Measurements from ENCODE around the gene FAF1.
A peak's percentile ranks its signal among the peaks of the same experiment; 100 is the strongest.
"Not testable (repeated sequence)": the region's sequence is repeated elsewhere in the genome, so short reads cannot be mapped to it uniquely, and the experiment has no call there.

FAF1 gene

DNA sequence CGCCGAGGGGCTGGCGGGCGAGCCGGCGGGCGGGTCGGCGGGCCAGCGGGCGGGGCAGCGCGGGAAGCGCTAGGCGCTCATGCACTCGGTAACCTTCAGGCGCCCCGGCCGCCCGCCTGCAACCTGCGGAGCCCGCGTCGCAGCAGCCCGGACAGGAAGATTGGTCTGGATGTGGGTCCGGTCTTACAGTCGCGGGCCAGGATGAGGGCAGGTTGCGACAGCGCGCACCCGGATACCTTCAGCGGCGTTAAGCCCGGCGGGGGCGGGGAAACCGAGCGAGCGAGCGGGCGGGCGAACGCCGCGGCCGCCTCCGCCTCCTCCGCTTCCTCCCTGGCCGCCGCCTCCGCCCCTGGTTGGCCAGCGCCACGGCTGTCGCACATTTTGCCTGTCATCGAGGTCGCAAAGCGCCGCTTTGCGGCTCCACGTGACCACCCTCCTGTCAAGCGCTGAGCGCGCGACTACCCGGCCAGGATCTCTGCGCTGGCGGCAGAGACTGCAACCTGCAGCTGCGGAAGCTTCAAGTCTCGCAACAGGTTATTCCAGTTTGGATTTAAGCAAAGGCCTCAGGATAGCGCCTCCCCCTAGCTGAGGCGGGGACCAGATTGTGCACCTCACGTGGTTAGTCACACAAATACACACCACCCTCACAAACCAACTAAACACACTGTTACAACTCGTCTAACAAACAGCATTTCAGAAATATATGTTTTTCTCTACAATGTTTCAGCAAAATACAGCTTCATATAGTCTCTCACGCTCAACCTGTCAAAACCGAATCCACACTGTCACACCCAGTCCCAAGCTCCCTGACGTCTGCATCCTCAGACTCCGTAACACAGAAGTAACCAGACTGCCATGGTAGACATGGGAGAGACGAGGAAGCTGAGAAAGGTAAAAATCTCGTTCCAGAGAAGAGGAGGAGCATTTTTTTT lies at the start of gene FAF1:
Gene FAF1 (minus strand): TSS at position 355 of the 932 bp plus-strand sequence. CDS start 456 bp downstream, outside the sequence.
- DNase-seq (ENCODE audit: low read depth) = peak; percentile 95

DNA sequence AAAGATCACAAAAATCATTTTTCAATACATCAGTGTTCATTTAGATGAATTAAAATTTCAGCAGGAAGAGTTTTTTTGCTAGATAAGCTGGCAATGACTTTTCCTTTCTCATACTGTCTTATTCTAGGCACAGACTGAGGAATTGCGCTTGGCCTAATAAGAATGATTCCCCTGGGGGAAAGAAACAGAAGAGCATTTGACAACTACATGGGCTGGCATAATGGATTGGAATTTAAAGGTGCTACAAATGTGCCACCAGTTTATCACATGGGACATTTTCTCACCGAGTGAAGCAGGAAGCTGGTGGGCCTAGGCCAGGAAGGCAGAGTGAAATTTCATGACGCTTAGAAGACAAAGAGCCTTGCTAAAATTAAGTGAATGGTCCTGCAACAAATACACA lies 49.3 kb upstream of the FAF1 start:
- no peak for DNase-seq (ENCODE audit: low read depth)

DNA sequence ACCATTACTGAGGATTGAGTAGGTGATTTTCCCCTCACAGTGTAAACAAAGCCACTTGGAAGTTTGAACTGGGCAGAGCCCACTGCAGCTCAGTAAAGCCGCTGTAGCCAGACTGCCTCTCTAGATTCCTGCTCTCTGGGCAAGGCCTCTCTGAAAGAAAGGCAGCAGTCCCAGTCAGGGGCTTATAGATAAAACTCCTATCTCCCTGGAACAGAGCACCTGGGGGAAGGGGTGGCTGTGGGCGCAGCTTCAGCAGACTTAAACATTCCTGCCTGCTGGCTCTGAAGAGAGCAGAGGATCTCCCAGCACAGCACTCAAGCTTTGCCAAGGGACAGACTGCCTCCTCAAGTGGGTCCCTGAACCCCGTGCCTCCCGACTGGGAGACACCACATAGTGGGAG lies 45.5 kb upstream of the FAF1 start:
- not testable (repeated sequence) for DNase-seq (ENCODE audit: low read depth)

DNA sequence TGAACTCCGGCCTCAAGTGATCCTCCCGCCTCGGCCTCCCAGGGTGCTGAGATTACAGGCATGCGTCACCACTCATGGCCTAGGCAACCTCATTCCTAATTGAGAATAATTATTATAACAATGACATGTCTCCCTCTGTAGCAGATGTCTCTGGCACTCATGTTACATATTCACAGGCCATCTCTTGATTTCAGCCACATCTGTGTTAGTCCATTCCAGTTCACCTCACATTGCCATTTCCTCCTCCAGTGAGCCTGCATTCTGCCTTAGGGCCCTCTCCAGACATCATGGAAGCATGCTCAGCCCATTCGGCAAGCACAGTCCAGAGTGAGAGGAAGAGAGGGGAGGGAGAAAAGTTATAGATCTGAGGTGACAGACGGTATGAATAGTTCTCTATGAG lies 42.4 kb upstream of the FAF1 start:
- no peak for DNase-seq (ENCODE audit: low read depth)

DNA sequence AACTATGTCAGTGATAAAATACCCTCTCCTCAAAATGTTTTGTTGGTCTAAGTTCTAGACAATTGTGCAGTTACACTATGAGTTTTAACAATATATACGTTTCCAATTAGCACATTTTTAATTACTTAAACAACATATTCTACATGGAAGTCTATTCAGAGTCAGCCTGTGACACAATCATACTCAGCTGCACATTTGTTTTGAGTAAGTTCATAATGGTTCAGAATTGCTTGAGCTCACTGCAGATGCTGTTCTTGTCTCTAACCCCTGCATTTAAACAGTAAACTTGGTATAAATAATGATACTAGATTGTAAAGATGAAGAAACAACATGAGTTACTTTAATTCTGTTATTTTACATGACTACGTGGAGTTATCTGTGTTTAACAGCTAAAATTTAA lies 40.6 kb upstream of the FAF1 start:
- no peak for DNase-seq (ENCODE audit: low read depth)

DNA sequence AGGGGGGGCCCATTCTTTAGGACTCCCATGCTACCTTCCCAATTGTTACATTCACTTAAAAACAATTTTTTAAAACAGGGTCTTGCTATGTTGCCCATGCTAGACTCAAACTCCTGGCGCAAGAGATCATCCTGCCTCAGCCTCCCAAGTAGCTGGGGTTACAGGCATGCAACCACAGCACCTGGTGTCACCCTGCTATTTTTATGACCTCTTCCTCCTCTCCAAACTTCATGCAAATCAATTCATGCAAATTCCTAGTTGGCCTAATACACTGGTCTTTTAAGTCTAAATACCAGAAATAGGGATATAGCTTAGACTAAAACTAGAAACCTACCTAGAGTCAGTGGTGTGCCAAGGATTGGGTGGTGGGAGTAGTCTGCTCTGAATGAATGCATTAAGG lies 40.1 kb upstream of the FAF1 start:
- no peak for DNase-seq (ENCODE audit: low read depth)

DNA sequence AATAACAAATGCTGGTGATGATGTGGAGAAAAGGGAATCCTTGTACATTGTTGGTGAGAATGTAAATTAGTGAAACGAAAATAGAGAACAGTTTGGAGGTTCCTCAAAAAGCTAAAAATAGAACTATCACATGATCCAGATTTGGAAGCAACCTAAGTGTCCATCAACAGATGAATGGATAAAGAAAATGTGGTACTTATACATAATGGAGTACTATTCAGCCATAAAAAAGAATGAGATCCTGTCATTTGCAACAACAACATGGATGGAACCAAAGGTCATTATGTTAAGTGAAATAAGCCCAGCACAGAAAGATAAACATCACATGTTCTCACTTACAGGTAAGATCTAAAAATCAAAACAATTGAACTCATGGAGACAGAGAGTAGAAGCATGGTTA lies 39.3 kb upstream of the FAF1 start:
- DNase-seq (ENCODE audit: low read depth) = not testable (repeated sequence)

DNA sequence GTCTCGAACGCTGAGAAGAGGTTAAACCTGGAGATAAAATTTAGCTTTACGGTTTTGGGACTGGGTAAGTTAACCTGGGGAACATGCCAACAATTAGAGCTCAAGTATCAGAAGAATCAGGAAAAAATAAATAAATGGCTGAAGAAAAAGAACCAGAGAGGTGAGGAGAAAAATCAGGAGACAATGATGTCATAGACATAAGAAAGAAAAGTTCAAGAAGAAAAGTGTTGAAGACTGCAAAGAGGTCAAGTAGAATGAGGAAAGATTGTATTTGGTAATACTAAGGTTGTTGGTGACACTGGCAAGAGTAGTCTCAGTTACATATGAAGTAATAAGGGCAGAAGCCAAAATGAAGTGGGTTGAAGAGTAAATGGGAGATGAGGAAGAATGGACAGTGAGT lies 36.0 kb upstream of the FAF1 start:
- no peak for DNase-seq (ENCODE audit: low read depth)

DNA sequence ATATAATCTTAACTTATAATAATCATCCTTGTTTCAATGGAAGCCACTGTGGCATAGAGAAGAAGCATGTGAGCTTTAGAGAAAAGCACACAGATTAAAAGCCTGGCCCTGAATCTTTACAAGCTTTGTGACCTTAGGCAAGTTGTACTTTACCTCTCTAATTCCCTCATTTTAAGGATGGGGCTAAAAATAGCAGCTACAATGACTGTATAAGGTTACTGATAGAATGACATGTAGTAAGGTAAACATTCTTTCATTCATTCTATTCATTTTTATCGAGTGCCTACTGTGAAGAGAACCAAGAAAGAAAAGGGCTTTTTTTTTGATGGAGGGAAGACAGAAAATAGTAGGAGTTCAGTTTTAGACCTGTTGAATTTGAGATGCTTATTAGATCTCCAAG lies 35.6 kb upstream of the FAF1 start:
- no peak for DNase-seq (ENCODE audit: low read depth)

DNA sequence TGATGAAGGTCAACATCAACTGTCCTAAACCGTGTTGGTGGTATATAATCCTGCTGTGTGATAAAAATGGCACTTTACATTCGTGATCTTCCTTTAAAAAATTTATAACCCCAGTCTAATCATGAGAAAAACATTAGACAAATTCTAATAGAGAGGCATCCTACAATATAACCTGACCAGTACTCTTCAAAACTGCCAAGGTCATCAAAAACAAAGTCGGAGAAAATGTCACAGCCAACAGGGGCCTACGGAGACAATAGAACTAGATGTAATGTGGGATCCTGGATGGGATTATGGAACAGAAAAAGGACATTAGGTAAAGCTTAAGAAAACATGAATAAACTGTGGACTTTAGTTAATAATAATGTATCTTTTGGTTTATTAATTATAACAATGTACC lies 34.9 kb upstream of the FAF1 start:
- DNase-seq (ENCODE audit: low read depth) = no peak

DNA sequence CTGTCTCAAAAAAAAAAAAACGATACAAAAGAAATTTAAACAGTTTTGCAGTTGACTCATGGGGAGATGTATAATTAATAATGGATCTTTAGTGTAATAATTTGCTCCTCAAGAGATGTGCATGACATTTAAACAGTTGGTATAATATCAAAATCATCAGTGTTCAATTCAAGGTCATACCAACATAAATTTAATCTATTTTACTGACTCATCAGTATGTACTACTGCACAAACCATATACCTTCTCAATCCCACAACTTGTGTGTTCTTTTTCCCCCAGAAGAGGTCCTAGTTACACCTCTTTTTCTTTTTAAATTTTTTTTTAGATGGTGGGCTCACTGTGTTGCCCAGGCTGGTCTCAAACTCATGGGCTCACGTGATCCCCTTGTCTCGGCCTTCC lies 33.6 kb upstream of the FAF1 start:
- DNase-seq (ENCODE audit: low read depth) = no peak

DNA sequence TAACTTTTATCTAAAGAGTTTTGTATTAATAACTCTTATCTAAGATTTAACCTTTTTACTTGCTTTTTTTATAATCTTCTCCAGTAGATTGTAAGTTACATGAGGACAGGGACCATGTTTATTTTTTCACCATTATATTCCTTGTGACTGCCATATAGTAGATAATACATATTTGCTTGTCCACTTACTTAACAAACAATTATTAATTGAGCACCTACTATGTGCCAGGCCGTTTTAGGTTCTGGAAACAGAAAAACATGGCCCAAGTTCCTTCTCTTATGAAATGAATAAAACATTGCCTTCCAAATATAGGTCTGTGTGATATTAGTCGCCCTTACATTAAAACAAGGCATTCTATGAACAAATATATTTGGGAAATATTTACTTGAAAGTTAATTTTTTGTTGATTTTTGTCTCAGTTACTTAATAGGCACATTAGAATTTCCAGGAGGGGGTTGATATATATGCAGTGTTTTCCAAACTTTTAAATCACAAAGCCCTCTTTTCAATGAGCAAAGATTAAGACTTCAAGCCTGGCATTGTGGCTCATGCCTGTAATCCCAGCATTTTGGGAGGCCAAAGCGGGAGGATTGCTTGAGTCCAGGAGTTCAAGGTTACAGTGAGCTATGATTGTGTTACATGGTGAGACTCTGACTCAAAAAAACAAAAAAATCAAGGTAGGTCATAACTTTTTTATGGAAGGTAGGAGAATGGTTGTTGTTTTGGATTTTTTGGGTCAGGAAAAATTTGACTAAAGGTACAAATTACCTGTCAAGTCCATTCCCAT lies 32.7 kb upstream of the FAF1 start:
- DNase-seq (ENCODE audit: low read depth) = no peak

DNA sequence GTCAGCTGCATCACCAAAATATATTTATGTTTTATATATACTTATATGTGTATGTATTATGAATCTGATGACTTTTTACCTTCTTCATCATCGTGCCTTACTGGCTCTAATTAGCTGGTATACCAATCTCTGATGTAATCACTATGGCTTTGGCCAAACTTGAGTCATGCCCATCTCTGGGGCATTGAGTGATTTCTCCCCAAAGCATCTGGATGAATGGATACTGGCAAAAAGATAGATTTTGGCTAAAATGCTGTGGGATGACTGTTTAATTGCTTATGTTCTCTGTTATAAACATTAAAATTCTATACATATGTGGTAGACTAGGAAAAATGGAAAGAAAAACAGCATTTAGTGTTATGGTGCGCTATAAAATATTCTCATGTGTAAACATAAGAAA lies 29.6 kb upstream of the FAF1 start:
- DNase-seq (ENCODE audit: low read depth) = no peak

DNA sequence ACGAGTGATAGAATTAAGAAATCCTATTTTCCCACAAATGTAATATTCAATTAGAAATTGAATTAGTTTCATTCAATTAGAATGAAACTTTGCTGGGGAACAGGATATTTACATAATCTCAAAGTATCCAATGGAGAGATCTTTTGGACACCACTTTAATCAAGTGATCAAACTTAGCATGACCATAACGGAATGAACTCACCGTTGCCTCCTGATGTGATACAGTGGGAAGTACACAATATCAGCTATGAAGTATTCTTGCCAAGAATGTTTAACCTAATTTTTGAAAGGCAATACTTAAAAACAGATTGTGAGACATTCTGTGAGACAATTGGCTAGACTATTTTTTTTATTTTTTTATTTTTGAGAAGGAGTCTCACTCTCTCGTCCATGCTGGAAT lies 26.6 kb upstream of the FAF1 start:
- no peak for DNase-seq (ENCODE audit: low read depth)

DNA sequence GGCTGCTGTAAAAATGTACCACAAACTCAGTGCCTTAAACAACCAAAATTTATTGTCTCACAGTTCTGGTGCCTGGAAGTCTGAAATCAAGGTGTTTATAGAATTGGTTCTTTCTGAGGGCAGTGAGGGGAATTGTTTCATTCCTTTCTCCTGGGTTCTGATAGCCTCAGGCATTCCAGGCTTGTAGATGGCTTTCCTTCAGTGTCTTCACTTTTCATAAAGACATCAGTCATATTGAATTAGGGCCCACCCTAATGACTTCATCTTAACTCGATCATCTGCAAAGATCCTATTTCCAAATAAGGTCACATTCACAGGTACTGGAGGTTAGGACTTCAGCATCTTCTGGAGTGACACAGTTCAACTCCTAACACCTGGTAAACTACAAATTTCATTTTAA lies 25.0 kb upstream of the FAF1 start:
- DNase-seq (ENCODE audit: low read depth) = no peak

DNA sequence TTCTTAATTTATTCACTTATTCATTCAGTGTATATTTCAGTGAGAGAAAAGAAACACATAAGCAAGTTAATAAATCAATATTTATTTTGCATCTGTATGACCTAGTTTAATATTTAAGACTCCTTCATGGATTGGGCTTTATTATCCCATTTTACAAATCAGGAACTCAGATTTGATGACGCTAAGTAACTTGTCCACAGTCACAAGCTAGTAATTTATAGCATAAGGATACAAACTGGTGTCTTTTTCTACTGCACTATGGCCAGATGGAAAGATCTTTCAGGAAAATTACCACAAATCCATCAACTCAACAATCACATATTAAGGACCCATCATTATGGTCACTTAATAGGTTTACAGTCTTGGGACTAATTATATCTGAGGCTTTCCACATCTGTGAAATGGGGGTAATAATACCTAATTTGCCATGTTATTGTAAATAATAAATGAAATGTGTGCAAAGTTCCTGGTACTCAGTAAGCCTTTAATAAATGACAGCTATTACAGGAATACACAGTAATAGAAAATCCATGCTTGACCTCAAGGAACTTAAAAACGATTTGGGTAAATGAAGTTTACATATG lies 23.2 kb upstream of the FAF1 start:
- DNase-seq (ENCODE audit: low read depth) = no peak

DNA sequence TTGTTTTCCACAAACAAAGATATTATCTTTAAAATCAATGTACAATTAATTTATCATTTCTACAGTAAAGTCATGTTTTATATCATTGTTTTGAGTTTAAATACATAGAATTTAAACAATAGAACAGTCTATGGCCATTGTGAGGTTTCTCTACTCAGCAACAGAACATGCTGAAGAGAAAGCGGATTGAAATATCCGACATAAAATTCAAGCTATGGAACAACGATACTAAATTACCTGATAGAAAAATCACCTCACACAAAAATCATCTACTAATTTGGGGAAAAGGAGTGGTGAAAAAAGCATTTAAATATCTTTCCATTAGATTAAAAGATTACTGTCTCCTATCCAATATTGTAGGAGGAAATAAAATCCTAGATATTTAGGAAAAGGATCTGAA lies 22.5 kb upstream of the FAF1 start:
- DNase-seq (ENCODE audit: low read depth) = no peak

DNA sequence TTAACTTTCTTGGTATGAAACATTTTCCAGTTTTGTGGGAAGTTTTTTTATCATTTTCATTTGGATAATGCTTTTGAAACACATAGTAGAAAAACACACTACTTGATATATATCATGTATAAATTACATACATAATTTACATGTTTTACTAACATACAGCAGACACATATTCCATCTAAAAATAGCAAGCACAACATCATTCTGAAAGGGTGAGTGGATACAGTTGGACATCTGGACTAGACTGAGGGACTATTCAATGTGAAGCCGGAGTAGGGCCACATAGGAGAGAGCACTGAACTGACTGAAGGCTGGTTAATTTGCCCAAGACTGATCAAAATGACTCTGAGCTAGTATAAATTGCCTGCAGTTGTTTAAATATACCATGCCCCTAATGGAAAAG lies 21.7 kb upstream of the FAF1 start:
- no peak for DNase-seq (ENCODE audit: low read depth)

DNA sequence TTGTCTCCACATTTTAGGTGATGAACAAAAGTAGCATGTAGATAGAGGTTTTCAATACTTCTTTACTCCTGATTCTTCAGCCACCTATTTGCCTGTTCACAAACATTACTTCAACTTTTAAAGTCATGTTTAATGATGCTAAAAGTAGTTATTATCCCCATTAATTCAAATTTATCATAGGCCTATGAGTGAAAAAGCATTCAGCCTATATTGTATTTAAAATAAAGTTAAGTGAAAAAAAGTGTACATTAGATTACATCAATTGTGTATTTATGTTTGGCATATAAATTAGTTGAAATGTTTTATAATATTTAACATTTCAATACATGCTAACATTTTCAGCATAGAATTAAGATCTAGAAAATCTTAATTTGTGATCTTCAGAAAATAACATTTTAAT lies 20.4 kb upstream of the FAF1 start:
- DNase-seq (ENCODE audit: low read depth) = no peak

DNA sequence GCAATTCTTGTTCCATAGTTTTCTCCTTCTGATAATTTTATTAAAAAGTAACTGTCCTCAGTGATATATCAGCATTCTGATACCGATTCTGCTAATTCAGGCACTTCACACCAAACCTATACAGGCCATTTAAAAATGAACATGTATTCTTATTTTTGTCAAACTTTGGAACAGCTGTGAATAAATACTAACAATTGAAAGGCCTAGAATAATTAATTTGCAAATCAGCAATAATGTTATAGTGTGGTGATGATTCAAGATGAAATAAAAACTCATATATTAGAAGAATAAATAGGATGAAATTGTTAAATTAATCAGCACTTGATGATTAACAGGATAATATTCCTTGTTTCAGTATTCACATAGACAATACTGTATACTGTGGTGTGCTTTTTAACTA lies 19.9 kb upstream of the FAF1 start:
- no peak for DNase-seq (ENCODE audit: low read depth)

DNA sequence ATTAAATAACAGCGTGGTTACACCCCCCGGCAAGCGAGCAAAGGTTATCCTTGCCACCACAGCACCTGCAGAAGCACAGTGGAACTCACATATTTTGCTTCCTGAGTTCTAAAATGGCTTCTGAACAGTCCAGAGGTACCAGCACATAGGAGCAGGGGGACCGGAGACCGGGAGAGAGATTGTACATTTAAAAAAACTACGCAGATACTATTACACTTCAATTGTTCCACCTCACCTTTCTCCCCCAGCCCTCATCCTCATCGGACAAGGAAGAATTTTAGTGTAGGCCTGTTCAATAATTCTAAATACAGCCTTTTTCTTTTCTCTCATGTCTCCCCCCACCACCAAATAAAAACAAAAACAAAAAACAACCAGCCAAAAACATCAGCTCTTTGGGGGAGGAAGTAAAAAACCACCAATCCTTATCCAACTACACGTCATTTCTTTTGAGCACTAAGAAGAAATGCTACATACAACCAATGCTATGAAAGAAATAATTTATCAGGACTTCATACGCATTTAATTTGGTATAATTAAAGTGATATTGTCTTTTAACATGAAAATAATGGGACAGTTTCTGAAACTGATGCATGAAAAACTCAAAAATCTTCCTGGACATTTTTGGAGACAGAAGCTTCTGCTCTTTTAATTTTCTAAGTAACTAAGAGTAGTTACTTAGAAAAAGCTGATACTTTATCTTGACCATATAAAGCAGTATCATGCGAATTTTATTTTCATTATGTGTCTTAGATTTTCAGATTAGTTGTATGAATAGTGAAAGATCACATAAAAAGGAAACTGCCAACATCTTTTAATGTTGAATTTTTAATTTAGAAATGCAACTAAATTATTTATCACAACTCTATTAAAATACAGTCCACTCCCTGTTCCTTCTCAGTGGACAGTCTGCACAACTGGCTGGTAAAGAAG lies 19.1 kb upstream of the FAF1 start:
- no peak for DNase-seq (ENCODE audit: low read depth)
